Measurements from ENCODE around the gene RPP40. TPM values are rescaled to one million over a fixed set of nuclear protein-coding genes. Genes with fewer than 3 reads are reported as not detected.

The RPP40 gene
- total RNA-seq, 2 experiments from 2014 or later, result 5.0 to 6.3 TPM

- ATAC-seq, result no peak
- H3K27ac Mint-ChIP-seq, result no peak overlapping the region
- H3K27me3 Mint-ChIP-seq (ENCODE audit: low read depth), result no peaks in the 10 kb centered on the region
- no peaks in the 10 kb centered on the region for H3K4me1 Mint-ChIP-seq (ENCODE audit: low read depth)
- no peaks in the 10 kb centered on the region for H3K9me3 Mint-ChIP-seq (ENCODE audit: insufficient read depth)
- ChIA-PET POLR2A (no interaction called here), CTCF (no interaction called here)
- H3K4me3 Mint-ChIP-seq, result no peak overlapping the region
- no peak for DNase-seq
- H3K36me3 Mint-ChIP-seq (ENCODE audit: low read depth), result no peaks in the 10 kb centered on the region
These were observed 38.1 kb downstream of the RPP40 start for GRCh38 chr6:4965562-4966389.

GRCh38 chr6:4964675-4965561, 38.9 kb downstream of the RPP40 start:
- CTCF ChIA-PET, result no interaction called here
- H3K9me3 Mint-ChIP-seq (ENCODE audit: insufficient read depth), result no peaks in the 10 kb centered on the region
- H3K27me3 Mint-ChIP-seq (ENCODE audit: low read depth), result peaks cover 4% of the 10 kb centered on the region
- H3K4me1 Mint-ChIP-seq (ENCODE audit: low read depth), result no peaks in the 10 kb centered on the region
- no peak overlapping the region for H3K4me3 Mint-ChIP-seq
- DNase-seq (no peak), ATAC-seq (no peak)
- H3K27ac Mint-ChIP-seq, result no peak overlapping the region
- POLR2A ChIA-PET, result no interaction called here
- no peaks in the 10 kb centered on the region for H3K36me3 Mint-ChIP-seq (ENCODE audit: low read depth)

DNA sequence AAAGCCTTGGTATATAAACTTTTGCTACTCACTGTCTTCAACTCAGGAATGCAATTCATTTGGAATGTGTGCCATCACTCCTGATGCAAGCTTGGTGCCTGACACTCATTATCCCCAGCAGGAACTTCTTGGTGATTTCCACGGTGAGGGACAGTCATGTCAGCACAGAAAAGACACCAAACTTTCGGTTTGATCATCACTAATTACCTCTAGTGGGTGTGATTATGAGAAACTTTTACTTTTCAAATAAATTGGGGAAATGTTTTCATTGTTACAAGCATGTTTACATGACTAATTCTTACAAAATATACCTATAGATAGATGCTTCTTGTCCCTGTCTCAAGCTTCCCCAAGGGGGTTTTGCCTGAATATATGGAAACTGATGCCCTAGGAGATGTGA, 40.9 kb downstream of the RPP40 start:
- Mint-ChIP-seq H3K9me3 (ENCODE audit: insufficient read depth) (no peaks in the 10 kb centered on the region), H3K27ac (no peak overlapping the region), H3K27me3 (ENCODE audit: low read depth) (peaks cover 8% of the 10 kb centered on the region), H3K4me1 (ENCODE audit: low read depth) (no peaks in the 10 kb centered on the region), H3K4me3 (no peak overlapping the region), H3K36me3 (ENCODE audit: low read depth) (no peaks in the 10 kb centered on the region)
- CTCF ChIA-PET, result no interaction called here
- DNase-seq (no peak), ATAC-seq (no peak)
- POLR2A ChIA-PET, result no interaction called here

GRCh38 chr6:4961322-4962168, 42.3 kb downstream of the RPP40 start:
- no peak overlapping the region for H3K4me3 Mint-ChIP-seq
- no peaks in the 10 kb centered on the region for H3K36me3 Mint-ChIP-seq (ENCODE audit: low read depth)
- ATAC-seq, result no peak
- CTCF ChIA-PET, result no interaction called here
- POLR2A ChIA-PET, result no interaction called here
- peaks cover 8% of the 10 kb centered on the region for H3K27me3 Mint-ChIP-seq (ENCODE audit: low read depth)
- H3K4me1 Mint-ChIP-seq (ENCODE audit: low read depth), result no peaks in the 10 kb centered on the region
- H3K9me3 Mint-ChIP-seq (ENCODE audit: insufficient read depth), result no peaks in the 10 kb centered on the region
- no peak for DNase-seq
- H3K27ac Mint-ChIP-seq, result no peak overlapping the region

- Mint-ChIP-seq H3K27me3 (ENCODE audit: low read depth) (peaks cover 8% of the 10 kb centered on the region), H3K4me3 (no peak overlapping the region), H3K9me3 (ENCODE audit: insufficient read depth) (no peaks in the 10 kb centered on the region), H3K27ac (no peak overlapping the region), H3K4me1 (ENCODE audit: low read depth) (no peaks in the 10 kb centered on the region), H3K36me3 (ENCODE audit: low read depth) (peaks cover 5% of the 10 kb centered on the region)
- ATAC-seq (no peak), DNase-seq (no peak)
- POLR2A ChIA-PET, result no interaction called here
- CTCF ChIA-PET, result no interaction called here
These were observed 45.2 kb downstream of the RPP40 start for GRCh38 chr6:4958624-4959023.

DNA sequence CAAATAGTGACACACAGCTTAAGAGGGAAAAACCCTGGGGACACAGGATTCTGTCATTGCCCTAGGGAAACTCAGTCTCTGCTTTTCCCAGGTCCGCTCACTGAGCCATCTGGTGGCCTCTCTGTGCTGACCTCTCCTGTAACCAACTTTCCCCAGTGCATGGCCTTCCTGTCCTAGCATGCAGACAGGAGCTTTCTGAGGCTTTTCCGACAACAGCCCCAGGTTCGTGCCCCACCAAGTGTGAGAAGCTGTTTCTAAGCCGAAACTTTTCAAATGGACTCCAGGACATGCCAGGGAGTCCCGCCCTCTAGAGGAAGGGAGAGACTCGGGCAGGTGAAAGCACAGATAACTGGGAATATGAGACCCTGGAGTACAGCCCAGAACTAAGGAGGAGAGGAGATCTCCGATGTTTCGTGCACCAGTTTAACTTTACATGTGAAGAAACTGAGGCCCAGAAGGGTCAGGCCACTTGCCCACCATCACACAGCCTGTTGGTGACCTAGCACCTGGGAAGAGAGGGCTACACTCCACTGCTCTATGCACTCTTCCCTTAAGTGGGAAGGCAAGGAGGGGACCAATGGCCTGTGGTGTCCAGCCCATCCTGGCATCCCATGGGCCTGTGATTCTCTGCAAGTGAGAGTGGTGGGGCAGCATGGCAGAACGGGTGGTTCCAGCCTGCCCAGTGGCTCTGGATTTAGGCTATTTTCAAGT, 46.2 kb downstream of the RPP40 start:
- CTCF ChIA-PET, result no interaction called here
- ATAC-seq (no peak), DNase-seq (no peak)
- H3K27me3 Mint-ChIP-seq (ENCODE audit: low read depth), result peaks cover 8% of the 10 kb centered on the region
- no peaks in the 10 kb centered on the region for H3K9me3 Mint-ChIP-seq (ENCODE audit: insufficient read depth)
- H3K4me1 Mint-ChIP-seq (ENCODE audit: low read depth), result no peaks in the 10 kb centered on the region
- POLR2A ChIA-PET, result no interaction called here
- H3K27ac Mint-ChIP-seq, result no peak overlapping the region
- peaks cover 9% of the 10 kb centered on the region for H3K36me3 Mint-ChIP-seq (ENCODE audit: low read depth)
- no peak overlapping the region for H3K4me3 Mint-ChIP-seq

GRCh38 chr6:4956625-4957024, 47.2 kb downstream of the RPP40 start:
- peaks cover 8% of the 10 kb centered on the region for H3K27me3 Mint-ChIP-seq (ENCODE audit: low read depth)
- CTCF ChIA-PET, result no interaction called here

GRCh38 chr6:4953440-4953839, 50.4 kb downstream of the RPP40 start:
- POLR2A ChIA-PET, result no interaction called here
- DNase-seq (no peak), ATAC-seq (no peak)

More at GRCh38 chr6:4956625-4957024, 47.2 kb downstream of the RPP40 start:
- Mint-ChIP-seq H3K9me3 (ENCODE audit: insufficient read depth) (no peaks in the 10 kb centered on the region), H3K4me3 (no peak overlapping the region), H3K27ac (no peak overlapping the region), H3K36me3 (ENCODE audit: low read depth) (peaks cover 10% of the 10 kb centered on the region), H3K4me1 (ENCODE audit: low read depth) (no peaks in the 10 kb centered on the region)
- POLR2A ChIA-PET, result interaction anchor here (0.5 kb wide), 1 partner anchor 61 kb away, joined by 3 read pairs; no protein-coding TSS in a partner anchor
- DNase-seq (no peak), ATAC-seq (no peak)

DNA sequence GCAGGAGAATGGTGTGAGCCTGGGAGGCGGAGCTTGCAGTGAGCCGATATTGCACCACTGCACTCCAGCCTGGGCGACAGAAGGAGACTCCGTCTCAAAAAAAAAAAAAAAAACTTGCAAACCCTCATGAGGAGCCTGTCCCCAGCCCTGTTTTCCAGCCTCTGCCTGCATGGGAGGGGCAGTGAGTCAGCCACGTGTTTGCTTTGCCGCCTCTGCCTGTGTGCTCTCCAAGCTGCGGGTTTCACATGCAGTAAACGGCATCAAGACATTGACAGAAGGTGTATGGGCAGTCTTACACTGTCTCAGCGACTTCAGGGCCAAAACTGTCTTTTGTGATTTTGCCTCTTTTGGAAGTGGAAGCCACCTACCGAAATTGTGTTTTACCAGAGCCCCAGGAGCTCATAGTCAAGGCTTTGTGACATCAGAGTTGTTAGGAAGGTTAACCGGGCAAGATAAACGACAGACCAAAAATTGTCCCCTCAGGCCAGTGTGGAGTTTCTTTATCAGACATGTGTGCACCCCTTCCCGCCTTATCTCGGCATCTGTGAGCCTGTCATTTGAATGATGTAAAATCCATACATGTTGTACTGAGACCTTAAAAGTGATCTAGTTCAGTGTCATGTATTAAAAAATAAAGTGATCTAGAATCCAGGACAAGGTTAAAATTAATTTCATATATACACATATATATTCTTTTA, 52.9 kb downstream of the RPP40 start:
- ATAC-seq, result no peak
- Mint-ChIP-seq H3K27me3 (ENCODE audit: low read depth) (no peaks in the 10 kb centered on the region), H3K4me3 (no peak overlapping the region), H3K9me3 (ENCODE audit: insufficient read depth) (no peaks in the 10 kb centered on the region), H3K4me1 (ENCODE audit: low read depth) (no peaks in the 10 kb centered on the region), H3K27ac (no peak overlapping the region), H3K36me3 (ENCODE audit: low read depth) (peaks cover 15% of the 10 kb centered on the region)
- POLR2A ChIA-PET, result no interaction called here
- DNase-seq, result no peak
- CTCF ChIA-PET, result interaction anchor here (1.4 kb wide), 1 partner anchor 9 kb away, joined by 5 read pairs; no protein-coding TSS in a partner anchor

More at GRCh38 chr6:4953440-4953839, 50.4 kb downstream of the RPP40 start:
- Mint-ChIP-seq H3K27ac (no peak overlapping the region), H3K9me3 (ENCODE audit: insufficient read depth) (no peaks in the 10 kb centered on the region), H3K4me3 (no peak overlapping the region), H3K4me1 (ENCODE audit: low read depth) (no peaks in the 10 kb centered on the region), H3K36me3 (ENCODE audit: low read depth) (peaks cover 15% of the 10 kb centered on the region), H3K27me3 (ENCODE audit: low read depth) (peaks cover 2% of the 10 kb centered on the region)
- CTCF ChIA-PET, result no interaction called here

- ChIA-PET CTCF (no interaction called here), POLR2A (no interaction called here)
- Mint-ChIP-seq H3K9me3 (ENCODE audit: insufficient read depth) (no peaks in the 10 kb centered on the region), H3K27ac (no peak overlapping the region), H3K27me3 (ENCODE audit: low read depth) (no peaks in the 10 kb centered on the region), H3K4me3 (no peak overlapping the region), H3K4me1 (ENCODE audit: low read depth) (no peaks in the 10 kb centered on the region), H3K36me3 (ENCODE audit: low read depth) (peaks cover 17% of the 10 kb centered on the region)
- ATAC-seq, result no peak
- no peak for DNase-seq
These were observed 53.8 kb downstream of the RPP40 start for GRCh38 chr6:4950076-4950475.

All from activated CD8-positive, alpha-beta T cell treated with anti-CD3 and anti-CD28 coated beads, Interleukin-2, amount 10 ng/mL, durations not matched to agents 7 days and 5 days (primary cell).